KMS-11 (cell line): ENCODE measurements around the gene RAB44.

Experiments used
- H2AFZ ChIP-seq: fragments of 200-600 bp; sonication (generic); 2 replicates; pipeline ENCODE4 v1.6.1; 2016; ENCODE audit warnings: antibody characterized with exemption, mixed run types, low read depth
- H3K27ac ChIP-seq: fragments of 200-600 bp; sonication (generic); 2 replicates; pipeline ENCODE4 v1.6.1; 2016; ENCODE audit warnings: mild to moderate bottlenecking, mixed run types
- H3K27me3 ChIP-seq: fragments of 200-600 bp; sonication (generic); 2 replicates; pipeline ENCODE4 v1.6.1; 2017; ENCODE audit warnings: mild to moderate bottlenecking, low read depth, mixed run types, moderate library complexity; ENCODE audit not compliant: insufficient read depth
- H3K36me3 ChIP-seq: fragments of 200-600 bp; sonication (generic); 2 replicates; pipeline ENCODE4 v1.6.1; 2017; ENCODE audit warnings: mild to moderate bottlenecking, mixed run types; ENCODE audit not compliant: insufficient read depth
- H3K4me1 ChIP-seq: fragments of 200-600 bp; sonication (generic); 2 replicates; pipeline ENCODE4 v1.6.1; 2016; ENCODE audit warnings: mild to moderate bottlenecking, low read depth, mixed run types; ENCODE audit not compliant: poor library complexity, severe bottlenecking
- H3K4me2 ChIP-seq: fragments of 200-600 bp; sonication (generic); 2 replicates; pipeline ENCODE4 v1.7.0; 2016; ENCODE audit warnings: mild to moderate bottlenecking, mixed run types
- H3K4me3 ChIP-seq: fragments of 200-600 bp; sonication (generic); IDR thresholded peaks from 2 replicates; pipeline ENCODE4 v1.6.1; 2017; ENCODE audit warnings: low read depth, low read length, mixed read lengths; ENCODE audit not compliant: insufficient read depth
- H3K79me2 ChIP-seq: fragments of 200-600 bp; sonication (generic); 2 replicates; pipeline ENCODE4 v1.6.1; 2016; ENCODE audit warnings: low read depth, mixed run types; ENCODE audit not compliant: insufficient read depth
- H3K9ac ChIP-seq: fragments of 200-600 bp; sonication (generic); 2 replicates; pipeline ENCODE4 v1.6.1; 2016; ENCODE audit warnings: mild to moderate bottlenecking, mixed run types
- H4K20me1 ChIP-seq: fragments of 200-600 bp; sonication (generic); 2 replicates; pipeline ENCODE4 v1.6.1; 2016; ENCODE audit warnings: mild to moderate bottlenecking, mixed run types; ENCODE audit not compliant: insufficient read depth
- TF ChIP-seq, protein P1 (sequence below): fragments of 200-600 bp; sonication (generic); conservative IDR thresholded peaks from 2 replicates; pipeline ENCODE4 v1.6.1; 2017; ENCODE audit warnings: low read depth, mild to moderate bottlenecking, antibody characterized with exemption, low read length, moderate library complexity, mixed read lengths

RAB44 gene

DNA sequence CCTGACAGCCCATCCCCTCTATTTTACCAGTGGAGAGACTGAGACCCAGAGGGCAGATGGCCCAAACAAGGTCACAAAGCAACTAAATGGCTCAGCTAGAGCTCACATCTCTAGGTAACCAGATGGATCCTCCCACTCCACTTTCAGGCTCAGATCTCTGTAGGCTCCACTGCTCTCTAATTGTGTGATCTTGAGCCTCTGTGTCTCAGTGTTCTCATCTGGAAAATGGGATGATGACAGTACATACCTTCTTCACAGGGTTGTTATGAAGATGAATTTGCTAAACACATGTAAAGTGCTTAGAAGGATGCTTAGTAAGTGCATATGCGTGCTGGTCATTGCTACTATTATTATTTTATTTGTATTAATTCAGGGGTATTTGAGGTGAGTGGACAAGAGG, 40.5 kb downstream of the RAB44 start:
- Histone ChIP-seq H4K20me1 (no peaks in the 10 kb centered on the region), H3K4me2 (no peak overlapping the region), H3K4me1 (no peaks in the 10 kb centered on the region), H3K27me3 (no peaks in the 10 kb centered on the region), H3K27ac (no peak overlapping the region), H3K4me3 (no peak overlapping the region), H2AFZ (no peak overlapping the region), H3K79me2 (no peaks in the 10 kb centered on the region), H3K9ac (no peak overlapping the region), H3K36me3 (no peaks in the 10 kb centered on the region)
- TF ChIP-seq, protein P1, sequence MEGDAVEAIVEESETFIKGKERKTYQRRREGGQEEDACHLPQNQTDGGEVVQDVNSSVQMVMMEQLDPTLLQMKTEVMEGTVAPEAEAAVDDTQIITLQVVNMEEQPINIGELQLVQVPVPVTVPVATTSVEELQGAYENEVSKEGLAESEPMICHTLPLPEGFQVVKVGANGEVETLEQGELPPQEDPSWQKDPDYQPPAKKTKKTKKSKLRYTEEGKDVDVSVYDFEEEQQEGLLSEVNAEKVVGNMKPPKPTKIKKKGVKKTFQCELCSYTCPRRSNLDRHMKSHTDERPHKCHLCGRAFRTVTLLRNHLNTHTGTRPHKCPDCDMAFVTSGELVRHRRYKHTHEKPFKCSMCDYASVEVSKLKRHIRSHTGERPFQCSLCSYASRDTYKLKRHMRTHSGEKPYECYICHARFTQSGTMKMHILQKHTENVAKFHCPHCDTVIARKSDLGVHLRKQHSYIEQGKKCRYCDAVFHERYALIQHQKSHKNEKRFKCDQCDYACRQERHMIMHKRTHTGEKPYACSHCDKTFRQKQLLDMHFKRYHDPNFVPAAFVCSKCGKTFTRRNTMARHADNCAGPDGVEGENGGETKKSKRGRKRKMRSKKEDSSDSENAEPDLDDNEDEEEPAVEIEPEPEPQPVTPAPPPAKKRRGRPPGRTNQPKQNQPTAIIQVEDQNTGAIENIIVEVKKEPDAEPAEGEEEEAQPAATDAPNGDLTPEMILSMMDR = no peak

DNA sequence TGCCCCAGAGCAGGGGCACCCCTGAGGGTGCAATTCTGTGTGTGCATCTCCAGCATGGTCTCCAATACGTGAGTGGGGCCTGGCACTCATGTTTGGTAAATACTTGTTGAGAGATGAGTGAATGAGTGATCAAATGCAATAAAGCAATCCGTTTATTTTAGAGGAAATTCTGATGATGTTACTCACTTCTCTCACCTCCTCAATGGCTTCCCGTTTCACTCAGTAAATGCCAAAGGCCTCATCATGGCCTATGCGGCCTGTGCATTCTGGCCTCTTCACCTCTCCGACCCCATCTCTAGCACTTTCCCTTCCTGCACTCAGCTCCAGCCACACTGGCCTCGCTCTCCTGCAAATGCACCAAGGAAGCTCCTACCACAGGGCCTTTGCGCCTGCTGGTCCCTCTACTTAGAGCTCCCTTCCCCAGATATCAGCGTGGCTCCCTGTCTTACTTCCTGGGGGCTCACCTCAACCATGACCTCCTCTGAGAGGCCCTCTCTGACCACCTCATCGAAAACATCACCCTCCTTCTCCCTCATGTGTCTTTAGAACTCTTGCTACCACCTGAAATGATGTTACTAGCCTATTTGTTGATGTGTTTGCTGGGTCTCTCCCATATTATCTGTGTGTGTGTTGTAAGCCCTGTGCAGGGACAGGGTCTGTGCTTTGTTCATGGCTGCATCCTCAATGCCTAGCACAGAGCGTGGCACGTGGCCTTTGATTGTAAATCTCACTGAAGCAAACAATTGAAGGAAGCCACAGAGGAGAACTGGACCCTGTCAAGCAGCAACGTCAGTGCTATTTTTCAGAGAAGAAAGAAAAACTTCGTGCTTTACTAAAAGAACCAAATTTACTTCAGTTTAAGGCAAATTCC, 42.6 kb downstream of the RAB44 start:
- H3K79me2 ChIP-seq = no peaks in the 10 kb centered on the region
- no peak overlapping the region for H3K4me2 ChIP-seq
- no peak overlapping the region for H3K27ac ChIP-seq
- H2AFZ ChIP-seq = no peak overlapping the region
- H3K4me3 ChIP-seq = no peak overlapping the region
- no peaks in the 10 kb centered on the region for H3K4me1 ChIP-seq
- TF ChIP-seq, protein P1 = no peak
- H4K20me1 ChIP-seq = no peaks in the 10 kb centered on the region
- H3K36me3 ChIP-seq = no peaks in the 10 kb centered on the region
- no peak overlapping the region for H3K9ac ChIP-seq
- no peaks in the 10 kb centered on the region for H3K27me3 ChIP-seq

DNA sequence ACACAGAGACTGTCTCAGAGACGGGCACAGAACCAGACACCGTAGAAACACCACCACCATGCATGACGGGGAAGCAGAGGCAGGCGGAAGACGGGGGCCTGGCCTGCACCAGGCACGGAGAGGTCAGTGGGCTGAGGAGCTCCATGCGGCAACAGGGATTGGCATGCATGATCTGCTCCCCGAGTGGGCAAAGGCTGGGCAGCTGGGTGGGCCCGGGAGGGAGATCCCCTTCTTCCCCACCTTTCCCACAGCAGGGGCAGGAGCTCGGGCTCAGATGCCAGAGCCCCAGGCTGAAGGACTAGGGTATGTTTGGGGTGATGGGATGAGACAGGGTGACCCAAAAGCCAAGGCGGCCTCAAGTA, 43.2 kb downstream of the RAB44 start:
- H3K9ac ChIP-seq = no peak overlapping the region
- no peak overlapping the region for H3K4me2 ChIP-seq
- no peak overlapping the region for H3K4me3 ChIP-seq
- TF ChIP-seq, protein P1 = no peak
- no peaks in the 10 kb centered on the region for H3K36me3 ChIP-seq
- H2AFZ ChIP-seq = no peak overlapping the region
- H3K27me3 ChIP-seq = no peaks in the 10 kb centered on the region
- H3K4me1 ChIP-seq = no peaks in the 10 kb centered on the region
- H3K27ac ChIP-seq = no peak overlapping the region
- no peaks in the 10 kb centered on the region for H4K20me1 ChIP-seq
- H3K79me2 ChIP-seq = no peaks in the 10 kb centered on the region

DNA sequence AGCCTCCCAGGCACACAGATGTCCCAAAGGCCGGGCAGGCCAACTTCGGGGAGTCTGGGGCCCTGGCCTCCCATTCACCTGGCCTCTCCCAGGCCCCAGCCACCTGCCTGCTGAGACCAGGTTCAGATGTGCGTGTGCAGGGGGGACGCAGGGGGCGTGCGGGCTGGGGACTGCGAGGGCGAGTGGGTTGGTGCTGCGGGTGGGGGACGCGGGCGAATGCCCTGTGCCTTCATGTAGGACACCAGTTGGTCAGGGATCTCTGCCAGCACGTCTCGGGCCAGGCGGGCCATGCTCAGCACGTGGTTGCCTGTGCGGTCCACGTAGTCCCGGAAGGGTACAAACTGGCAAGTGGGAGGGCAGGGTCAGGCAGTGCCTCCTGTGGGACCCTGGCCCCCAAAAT, 44.5 kb downstream of the RAB44 start:
- no peak overlapping the region for H2AFZ ChIP-seq
- H3K27ac ChIP-seq = no peak overlapping the region
- H3K4me2 ChIP-seq = no peak overlapping the region
- no peaks in the 10 kb centered on the region for H3K79me2 ChIP-seq
- no peaks in the 10 kb centered on the region for H3K27me3 ChIP-seq
- no peaks in the 10 kb centered on the region for H3K36me3 ChIP-seq
- H4K20me1 ChIP-seq = no peaks in the 10 kb centered on the region
- TF ChIP-seq, protein P1 = no peak
- no peak overlapping the region for H3K4me3 ChIP-seq
- H3K9ac ChIP-seq = no peak overlapping the region
- H3K4me1 ChIP-seq = no peaks in the 10 kb centered on the region
